GM18951 (cell line): ENCODE measurements around the gene DNAH8.
"Not testable (repeated sequence)": the region's sequence is repeated elsewhere in the genome, so short reads cannot be mapped to it uniquely, and the experiment has no call there.

Experiments used
- POLR2A ChIP-seq: IDR thresholded peaks from 4 replicates; pipeline ENCODE4 v1.6.1; 2011; ENCODE audit warnings: mild to moderate bottlenecking; ENCODE audit not compliant: insufficient read length, insufficient read depth; ENCODE audit errors: extremely low read depth
- in situ Hi-C: fragments of 300-500 bp; cut with MboI; formaldehyde crosslinking; loops from one replicate; pipeline ENCODE4 v1.12.0; 2022; ENCODE audit warnings: low sequenced_read_pairs, mixed read lengths, inconsistent platforms; ENCODE audit not compliant: unreplicated experiment

DNAH8 gene

GRCh38 chr6:38686270-38687042 lies 28.7 kb upstream of the DNAH8 start:
- in situ Hi-C loops, result no loop called here
- TF ChIP-seq POLR2A, result no peak

DNA sequence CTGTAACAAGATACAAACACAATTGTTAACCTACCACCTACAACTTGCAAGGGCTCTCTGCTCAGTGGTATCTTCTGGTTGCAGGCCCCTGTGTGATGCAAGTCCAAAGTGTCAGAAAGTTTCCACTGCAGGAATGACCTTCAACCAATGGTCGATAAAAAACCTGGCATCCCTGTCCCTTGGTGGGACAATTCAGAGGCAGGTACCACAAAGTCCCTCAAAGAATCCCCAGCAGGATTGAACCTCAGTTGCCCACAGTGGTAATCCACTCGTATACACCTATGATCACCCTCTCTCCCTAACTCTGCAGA lies 28.1 kb upstream of the DNAH8 start:
- no peak for TF ChIP-seq POLR2A
- in situ Hi-C loops, result no loop called here

DNA sequence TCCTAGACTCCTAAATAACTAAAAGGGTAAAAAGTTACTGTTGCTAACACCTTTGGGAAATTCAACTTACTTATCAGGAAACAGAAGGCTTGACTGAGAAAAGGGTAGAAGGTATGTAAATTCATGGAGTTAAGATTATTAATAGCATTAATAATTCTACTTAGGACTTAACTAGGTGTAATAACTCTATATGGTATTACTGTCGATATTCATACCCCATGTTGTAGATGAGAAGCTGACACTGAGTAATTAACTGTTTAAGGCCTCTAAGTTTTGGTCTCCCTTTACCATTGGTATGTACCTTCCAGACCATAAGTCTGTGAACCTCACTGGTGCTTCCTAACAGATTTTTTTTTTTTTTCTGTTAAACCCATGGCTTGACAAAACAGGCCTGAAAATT lies 27.6 kb upstream of the DNAH8 start:
- in situ Hi-C loops, result no loop called here

DNA sequence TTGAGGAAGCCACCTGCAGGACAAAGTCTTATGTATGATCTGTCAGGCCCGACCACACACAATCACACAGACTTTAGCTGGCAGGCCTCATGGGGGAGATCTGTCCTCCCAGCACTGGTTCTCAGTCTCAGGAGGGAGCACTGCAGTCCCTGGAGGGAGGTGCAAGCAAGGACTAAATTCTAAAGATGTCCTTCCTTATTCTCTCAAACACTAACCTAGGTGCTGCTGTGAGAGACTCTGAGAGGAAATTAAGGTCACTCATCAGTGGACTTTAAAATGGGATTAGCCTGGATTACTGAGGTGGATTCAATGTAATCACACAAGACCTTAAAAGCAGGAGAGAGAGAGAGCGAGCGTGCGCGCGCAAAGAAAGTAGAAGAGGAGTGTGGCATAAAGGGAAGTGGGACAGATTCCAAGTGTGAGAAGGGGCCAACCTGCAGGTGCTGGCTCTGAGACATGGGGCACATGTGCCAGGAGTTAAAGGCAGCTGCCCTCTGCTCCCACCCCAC lies 26.5 kb upstream of the DNAH8 start:
- TF ChIP-seq POLR2A, result no peak
- in situ Hi-C loops, result no loop called here

More for the DNA sequence above, 27.6 kb upstream of the DNAH8 start:
- no peak for TF ChIP-seq POLR2A

DNA sequence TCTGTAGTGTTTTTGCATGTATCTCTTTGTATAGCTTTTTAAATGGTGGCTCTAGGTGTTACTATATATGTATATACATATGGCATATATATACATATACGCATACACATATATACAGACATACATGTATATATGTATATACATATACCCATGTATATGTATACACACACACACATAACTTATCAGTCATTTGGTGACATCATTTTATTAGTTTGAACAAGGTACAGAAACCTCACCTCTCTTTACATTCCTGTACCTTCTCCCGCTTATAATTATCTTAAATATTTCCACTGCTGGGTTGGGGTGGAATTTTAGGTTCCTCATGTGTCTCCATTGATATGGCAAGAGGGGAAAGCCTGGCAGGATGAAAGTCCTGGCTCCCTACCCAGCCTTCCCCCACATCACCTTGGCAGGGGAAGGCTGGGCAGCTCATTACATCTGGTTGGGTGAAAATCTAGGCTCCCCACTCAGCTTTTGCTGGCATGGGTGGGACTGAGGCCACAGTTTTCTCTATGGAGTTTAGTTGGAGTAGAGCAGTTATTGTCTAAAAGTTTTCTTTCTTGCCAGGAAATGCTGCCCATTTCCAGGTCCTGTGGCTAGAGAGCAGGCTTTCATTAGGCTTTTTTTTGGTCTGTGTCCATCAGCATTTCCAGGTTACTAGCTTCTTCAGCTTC lies 19.7 kb upstream of the DNAH8 start:
- no peak for TF ChIP-seq POLR2A
- in situ Hi-C loops, result no loop called here

GRCh38 chr6:38695933-38696332 lies 19.2 kb upstream of the DNAH8 start:
- no peak for TF ChIP-seq POLR2A
- in situ Hi-C loops, result no loop called here

- no peak for TF ChIP-seq POLR2A
- in situ Hi-C loops, result no loop called here
Measured at GRCh38 chr6:38696345-38696744, 18.8 kb upstream of the DNAH8 start.

- in situ Hi-C loops, result no loop called here
- no peak for TF ChIP-seq POLR2A
Measured at GRCh38 chr6:38697846-38698245, 17.3 kb upstream of the DNAH8 start.

- in situ Hi-C loops, result not testable (repeated sequence)
Measured at GRCh38 chr6:38699702-38700101, 15.4 kb upstream of the DNAH8 start.

DNA sequence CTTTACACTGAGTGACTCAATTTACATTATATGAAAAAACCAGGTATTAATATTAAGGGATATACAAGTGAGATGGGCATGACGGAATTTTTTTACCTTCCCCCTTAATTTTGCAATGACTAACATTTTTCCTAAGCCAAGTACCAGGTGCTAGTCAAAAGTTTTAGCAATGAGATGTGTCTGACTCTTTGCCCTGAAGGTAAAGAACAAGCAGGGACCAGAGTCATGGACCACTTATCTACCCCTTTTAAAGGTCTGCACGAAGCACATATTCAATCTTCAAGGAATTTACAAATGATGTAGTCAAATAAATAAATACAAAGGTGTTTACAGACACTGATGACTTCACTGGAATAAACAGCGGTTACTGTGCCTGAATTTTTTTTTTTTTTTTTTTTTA lies 13.6 kb upstream of the DNAH8 start:
- in situ Hi-C loops, result no loop called here
- no peak for TF ChIP-seq POLR2A

- peak; percentile 85 for TF ChIP-seq POLR2A
- in situ Hi-C loops, result no loop called here
Measured at GRCh38 chr6:38702558-38703397, 12.3 kb upstream of the DNAH8 start, which contains the start of gene GLO1. GLO1 (minus strand) TSS chr6:38703145; CDS start chr6:38703054, 91 bp downstream.

DNA sequence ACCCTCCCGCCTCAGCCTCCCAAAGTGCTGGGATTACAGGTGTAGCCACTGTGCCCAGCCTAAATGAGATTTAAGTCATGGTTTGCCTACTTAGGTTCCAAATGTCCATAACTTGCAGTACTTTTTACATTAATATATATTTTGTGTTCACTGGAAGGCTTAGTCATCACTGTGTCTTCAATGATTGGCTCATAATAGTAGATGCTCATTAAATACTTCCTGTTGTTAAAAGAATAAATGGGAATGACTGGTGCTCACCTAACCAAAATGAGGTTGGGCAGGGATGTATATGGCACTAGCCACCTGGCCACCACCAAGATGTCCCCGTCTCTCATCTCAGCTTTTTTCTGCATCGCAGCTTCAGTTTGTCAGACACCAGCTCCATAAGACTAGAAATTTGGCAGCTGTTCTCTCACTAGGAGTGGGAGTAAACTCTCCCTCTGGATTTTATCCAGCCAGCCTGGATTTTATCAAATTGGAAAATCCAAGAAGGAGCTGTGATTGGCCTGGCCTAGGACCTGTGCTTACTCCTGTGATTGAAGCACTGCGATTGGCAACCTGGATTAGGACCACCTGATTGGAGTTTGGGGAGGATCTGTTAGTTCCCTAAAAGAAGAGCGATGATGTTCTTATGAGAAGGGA lies 11.0 kb upstream of the DNAH8 start:
- no peak for TF ChIP-seq POLR2A
- in situ Hi-C loops, result no loop called here

- no peak for TF ChIP-seq POLR2A
- in situ Hi-C loops, result no loop called here
Measured at GRCh38 chr6:38705924-38706323, 9.2 kb upstream of the DNAH8 start.
